Measurements from ENCODE around the gene ATP4B.

GRCh38 chr13:113613789-113614379, 44.1 kb downstream of the ATP4B start:
- TF ChIP-seq, protein P1, sequence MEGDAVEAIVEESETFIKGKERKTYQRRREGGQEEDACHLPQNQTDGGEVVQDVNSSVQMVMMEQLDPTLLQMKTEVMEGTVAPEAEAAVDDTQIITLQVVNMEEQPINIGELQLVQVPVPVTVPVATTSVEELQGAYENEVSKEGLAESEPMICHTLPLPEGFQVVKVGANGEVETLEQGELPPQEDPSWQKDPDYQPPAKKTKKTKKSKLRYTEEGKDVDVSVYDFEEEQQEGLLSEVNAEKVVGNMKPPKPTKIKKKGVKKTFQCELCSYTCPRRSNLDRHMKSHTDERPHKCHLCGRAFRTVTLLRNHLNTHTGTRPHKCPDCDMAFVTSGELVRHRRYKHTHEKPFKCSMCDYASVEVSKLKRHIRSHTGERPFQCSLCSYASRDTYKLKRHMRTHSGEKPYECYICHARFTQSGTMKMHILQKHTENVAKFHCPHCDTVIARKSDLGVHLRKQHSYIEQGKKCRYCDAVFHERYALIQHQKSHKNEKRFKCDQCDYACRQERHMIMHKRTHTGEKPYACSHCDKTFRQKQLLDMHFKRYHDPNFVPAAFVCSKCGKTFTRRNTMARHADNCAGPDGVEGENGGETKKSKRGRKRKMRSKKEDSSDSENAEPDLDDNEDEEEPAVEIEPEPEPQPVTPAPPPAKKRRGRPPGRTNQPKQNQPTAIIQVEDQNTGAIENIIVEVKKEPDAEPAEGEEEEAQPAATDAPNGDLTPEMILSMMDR (IDR thresholded peaks at IDR 0.05; ENCODE audit: control extremely low read depth in 1 of 3, insufficient read depth in 1 of 3, low read depth in 1 of 3, low read length in 3 of 3), result no peak
- TF ChIP-seq SRF (IDR thresholded peaks at IDR 0.05; ENCODE audit: low read depth, low read length) (no peak), CREB1 (IDR thresholded peaks at IDR 0.05) (no peak), POLR2AphosphoS5 (IDR thresholded peaks at IDR 0.05; ENCODE audit: low read depth, low read length) (no peak), POLR2A (IDR thresholded peaks at IDR 0.05; ENCODE audit: control extremely low read depth in 1 of 2, low read depth in 2 of 2, low read length in 2 of 2) (no peak), TAF1 (IDR thresholded peaks at IDR 0.05; ENCODE audit: low read depth, low read length) (no peak)
- TF ChIP-seq, protein P2, sequence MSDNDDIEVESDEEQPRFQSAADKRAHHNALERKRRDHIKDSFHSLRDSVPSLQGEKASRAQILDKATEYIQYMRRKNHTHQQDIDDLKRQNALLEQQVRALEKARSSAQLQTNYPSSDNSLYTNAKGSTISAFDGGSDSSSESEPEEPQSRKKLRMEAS (IDR thresholded peaks at IDR 0.05), result no peak

All from H1 (cell line).